A549 (cell line): Measurements from ENCODE around the gene CHURC1. TPM values are rescaled to one million over a fixed set of nuclear protein-coding genes. Genes with fewer than 3 reads are reported as not detected.

Source experiments
- ATAC-seq, 2 experiments: fragments of 200-7000 bp in 1 of 2; fragments of >200 bp in 1 of 2; cut with Nextera tagmentation in 1 of 2; cut with Tn5 transposase in 1 of 2; 3 replicates each; pipeline versions ENCODE4 v1.8.0 to v1.9.1; 2018 to 2020; ENCODE audit warnings: mild to moderate bottlenecking in 1 of 2, moderate library complexity in 1 of 2
- CTCF ChIA-PET: fragments of 300-600 bp; sonication (Branson Sonifier 250); formaldehyde crosslinking; extraction: SDS; loops from one replicate; lab custom pipeline; 2021; ENCODE audit warnings: antibody characterized with exemption, inconsistent platforms; lab: Yijun Ruan, JAX
- POLR2A ChIA-PET: fragments of 350-600 bp; formaldehyde crosslinking; extraction: SDS; loops from one replicate; lab custom pipeline; 2021; ENCODE audit warnings: antibody characterized with exemption, inconsistent platforms; lab: Yijun Ruan, JAX
- DNase-seq, 2 experiments: peaks; one replicate each; pipeline versions ENCODE4 v3.0.0 to v3.0.0-alpha.2; 2011 to 2016; ENCODE audit warnings: low read depth in 1 of 2, low spot score in 1 of 2
- FAIRE-seq: peaks from 2 replicates; lab custom pipeline; 2011; peaks lifted over from hg19 to GRCh38; lab: Jason Lieb, UNC
- H3K27ac ChIP-seq, 2 experiments: fragments of >200 bp; sonication (Bioruptor Twin); formaldehyde crosslinking; 3 replicates each; pipeline ENCODE4 v1.5.1; 2016 to 2017
- H3K4me1 ChIP-seq: fragments of >200 bp; sonication (Bioruptor Twin); formaldehyde crosslinking; 3 replicates; pipeline ENCODE4 v1.6.1; 2016
- H3K4me2 ChIP-seq: fragments of >200 bp; sonication (Bioruptor Twin); formaldehyde crosslinking; 3 replicates; pipeline ENCODE4 v1.6.1; 2016
- H3K4me3 ChIP-seq: fragments of >200 bp; sonication (Bioruptor Twin); formaldehyde crosslinking; 3 replicates; pipeline ENCODE4 v1.5.1; 2016
- H3K9me3 ChIP-seq: fragments of >200 bp; sonication (Bioruptor Twin); formaldehyde crosslinking; 3 replicates; pipeline ENCODE4 v1.6.1; 2016
- CBX8 ChIP-seq: fragments of 200-600 bp; sonication (generic); IDR thresholded peaks from 2 replicates; pipeline ENCODE4 v1.6.1; 2016
- EP300 ChIP-seq, 2 experiments: fragments of >200 bp; sonication (Bioruptor Twin); formaldehyde crosslinking; IDR thresholded peaks; 2 replicates in 1 of 2; 3 replicates in 1 of 2; pipeline ENCODE4 v1.6.1; 2016 to 2017
- FOSL2 ChIP-seq, 2 experiments: fragments of 450-650 bp in 1 of 2; fragments of >200 bp in 1 of 2; sonication (Bioruptor Twin) in 1 of 2; formaldehyde crosslinking; IDR thresholded peaks; 2 replicates each; pipeline versions ENCODE4 v1.5.0 to v1.6.1; 2016 to 2020; ENCODE audit warnings: mild to moderate bottlenecking in 1 of 2, moderate library complexity in 1 of 2
- GATA3 ChIP-seq: IDR thresholded peaks from 2 replicates; pipeline ENCODE4 v1.6.1; 2012; ENCODE audit warnings: borderline replicate concordance
- KDM1A ChIP-seq: fragments of 200-600 bp; sonication (generic); IDR thresholded peaks from 2 replicates; pipeline ENCODE4 v1.6.1; 2016; ENCODE audit warnings: low read depth, mild to moderate bottlenecking
- KDM5A ChIP-seq: fragments of 200-600 bp; sonication (generic); IDR thresholded peaks from 2 replicates; pipeline ENCODE4 v1.6.1; 2016; ENCODE audit warnings: antibody characterized with exemption, mild to moderate bottlenecking
- PHF8 ChIP-seq: fragments of 200-600 bp; sonication (generic); IDR thresholded peaks from 2 replicates; pipeline ENCODE4 v1.6.1; 2016; ENCODE audit warnings: low read depth, mild to moderate bottlenecking, antibody characterized with exemption, moderate library complexity, borderline replicate concordance
- RCOR1 ChIP-seq: fragments of 150-350 bp; IDR thresholded peaks from 2 replicates; pipeline ENCODE4 v1.6.1; 2014; ENCODE audit warnings: antibody characterized with exemption, low read length, low read depth
- SMC3 ChIP-seq: fragments of >200 bp; sonication (Bioruptor Twin); formaldehyde crosslinking; IDR thresholded peaks from 3 replicates; pipeline ENCODE4 v1.6.1; 2018; ENCODE audit warnings: inconsistent platforms
- ZFP36 ChIP-seq: fragments of 450-650 bp; IDR thresholded peaks from 2 replicates; pipeline ENCODE4 v1.6.1; 2014; ENCODE audit warnings: borderline replicate concordance; ENCODE audit not compliant: partially characterized antibody
- WGBS: methylation state at CpG from one replicate; pipeline ENCODE4 v1.1.6; 2017; ENCODE audit errors: missing lambda C conversion rate; 5-methylcytosine and 5-hydroxymethylcytosine counted together
- polyA plus RNA-seq, 4 experiments: library from polyadenylated mRNA; depleted of rRNA in 3 of 4; stranded (reverse); fragments of >200 nt; fragmentation: RNase III in 1 of 4; extraction: RNeasy Plus Mini Kit Qiagen cat#74134 plus additional on column Dnase treatment in 1 of 4; gene quantifications; 2 replicates in 3 of 4; 3 replicates in 1 of 4; pipeline ENCODE4 v1.2.3, GENCODE V29; 2011 to 2017
- TF ChIP-seq, protein P1 (sequence below): IDR thresholded peaks from 2 replicates; pipeline ENCODE4 v1.6.1; 2012; ENCODE audit warnings: low read depth, borderline replicate concordance
- TF ChIP-seq, protein P2 (sequence below): IDR thresholded peaks from 2 replicates; pipeline ENCODE4 v1.6.1; 2012
- TF ChIP-seq, protein P3 (sequence below): fragments of 450-650 bp; IDR thresholded peaks from 2 replicates; pipeline ENCODE4 v1.6.1; 2014; ENCODE audit warnings: antibody characterized with exemption
- TF ChIP-seq, protein P4 (sequence below): fragments of >200 bp; sonication (Bioruptor Twin); formaldehyde crosslinking; IDR thresholded peaks from 3 replicates; pipeline ENCODE4 v1.6.1; 2016
- TF ChIP-seq, protein P5 (sequence below): fragments of 250-450 bp; sonication (Bioruptor Pico); IDR thresholded peaks from 2 replicates; pipeline ENCODE4 v1.5.0; 2020; ENCODE audit warnings: low read depth, mild to moderate bottlenecking, moderate library complexity
- TF ChIP-seq, protein P6 (sequence below): fragments of 150-350 bp; IDR thresholded peaks from 2 replicates; pipeline ENCODE4 v1.6.1; 2014; ENCODE audit warnings: low read depth, mild to moderate bottlenecking, low read length
- TF ChIP-seq, protein P7 (sequence below): IDR thresholded peaks from 2 replicates; pipeline ENCODE4 v1.6.1; 2012

CHURC1 gene
- polyA plus RNA-seq, 2 of the 4 experiments (the other 2 are of a cell fraction), result 151 to 153 TPM

DNA sequence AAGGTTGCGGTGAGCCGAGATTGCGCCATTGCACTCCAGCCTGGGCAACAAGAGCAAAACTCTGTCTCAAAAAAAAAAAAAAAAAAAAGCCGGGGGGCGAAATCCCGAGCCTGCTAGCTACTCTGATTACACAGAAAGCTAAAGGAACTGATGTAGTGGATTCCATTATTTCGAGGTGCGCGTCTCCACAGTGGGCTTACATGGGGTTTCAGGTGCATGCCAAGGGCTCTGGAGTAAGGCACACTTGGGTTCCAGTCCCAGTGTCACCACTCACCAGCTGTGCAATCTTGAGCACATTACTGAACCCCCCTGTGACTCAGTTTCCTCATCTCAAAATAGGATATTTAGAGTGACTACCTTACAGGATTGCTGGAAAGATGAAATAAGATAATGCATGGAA is 59.6 kb downstream of the CHURC1 start:
- H3K4me1 ChIP-seq, result peaks cover 22% of the 10 kb centered on the region; the same call in 2 of the 3 replicates
- POLR2A ChIA-PET, result no interaction called here
- FAIRE-seq, result no peak

DNA sequence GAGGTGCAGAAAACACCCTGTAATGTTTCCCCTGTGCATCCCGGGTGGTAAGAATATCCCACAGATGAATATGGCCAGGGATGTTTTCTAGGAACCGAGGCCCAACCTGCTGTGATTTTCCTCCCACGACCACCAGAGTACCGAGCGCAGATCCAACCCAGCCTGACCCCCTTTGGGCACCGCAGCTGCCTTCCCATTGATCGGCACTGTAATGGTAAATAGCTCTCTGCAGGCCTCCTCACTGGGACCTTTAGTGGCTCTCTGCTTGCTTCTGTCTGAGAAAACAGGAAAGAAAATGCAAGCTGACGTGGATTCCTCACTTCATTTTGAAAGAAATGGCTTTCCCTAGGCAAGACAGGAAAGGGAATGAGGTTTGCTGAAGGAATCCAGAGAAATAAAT is 60.3 kb downstream of the CHURC1 start:
- no peak for ATAC-seq
- DNase-seq, result no peak
- 91% methylated on average over 8 of the region's 8 CpGs for WGBS
- TF ChIP-seq EP300 (IDR thresholded peaks at IDR 0.05), result no peak
- TF ChIP-seq, protein P1, sequence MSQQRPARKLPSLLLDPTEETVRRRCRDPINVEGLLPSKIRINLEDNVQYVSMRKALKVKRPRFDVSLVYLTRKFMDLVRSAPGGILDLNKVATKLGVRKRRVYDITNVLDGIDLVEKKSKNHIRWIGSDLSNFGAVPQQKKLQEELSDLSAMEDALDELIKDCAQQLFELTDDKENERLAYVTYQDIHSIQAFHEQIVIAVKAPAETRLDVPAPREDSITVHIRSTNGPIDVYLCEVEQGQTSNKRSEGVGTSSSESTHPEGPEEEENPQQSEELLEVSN, result no peak
- TF ChIP-seq KDM1A, result no peak
- TF ChIP-seq SMC3, result no peak
- TF ChIP-seq, protein P2, sequence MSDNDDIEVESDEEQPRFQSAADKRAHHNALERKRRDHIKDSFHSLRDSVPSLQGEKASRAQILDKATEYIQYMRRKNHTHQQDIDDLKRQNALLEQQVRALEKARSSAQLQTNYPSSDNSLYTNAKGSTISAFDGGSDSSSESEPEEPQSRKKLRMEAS, result no peak
- TF ChIP-seq, protein P3, sequence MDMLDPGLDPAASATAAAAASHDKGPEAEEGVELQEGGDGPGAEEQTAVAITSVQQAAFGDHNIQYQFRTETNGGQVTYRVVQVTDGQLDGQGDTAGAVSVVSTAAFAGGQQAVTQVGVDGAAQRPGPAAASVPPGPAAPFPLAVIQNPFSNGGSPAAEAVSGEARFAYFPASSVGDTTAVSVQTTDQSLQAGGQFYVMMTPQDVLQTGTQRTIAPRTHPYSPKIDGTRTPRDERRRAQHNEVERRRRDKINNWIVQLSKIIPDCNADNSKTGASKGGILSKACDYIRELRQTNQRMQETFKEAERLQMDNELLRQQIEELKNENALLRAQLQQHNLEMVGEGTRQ, result no peak
- TF ChIP-seq, protein P4, sequence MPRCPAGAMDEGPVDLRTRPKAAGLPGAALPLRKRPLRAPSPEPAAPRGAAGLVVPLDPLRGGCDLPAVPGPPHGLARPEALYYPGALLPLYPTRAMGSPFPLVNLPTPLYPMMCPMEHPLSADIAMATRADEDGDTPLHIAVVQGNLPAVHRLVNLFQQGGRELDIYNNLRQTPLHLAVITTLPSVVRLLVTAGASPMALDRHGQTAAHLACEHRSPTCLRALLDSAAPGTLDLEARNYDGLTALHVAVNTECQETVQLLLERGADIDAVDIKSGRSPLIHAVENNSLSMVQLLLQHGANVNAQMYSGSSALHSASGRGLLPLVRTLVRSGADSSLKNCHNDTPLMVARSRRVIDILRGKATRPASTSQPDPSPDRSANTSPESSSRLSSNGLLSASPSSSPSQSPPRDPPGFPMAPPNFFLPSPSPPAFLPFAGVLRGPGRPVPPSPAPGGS, result no peak
- no peak for TF ChIP-seq PHF8
- TF ChIP-seq CBX8, result no peak
- no peak for TF ChIP-seq ZFP36
- TF ChIP-seq RCOR1, result no peak
- TF ChIP-seq, all 56 proteins: peak for 0
- H3K4me3 ChIP-seq, result no peak overlapping the region
- ChIA-PET POLR2A (interaction anchor here (0.9 kb wide), 1 partner anchor 12 kb away, joined by 5 read pairs; no protein-coding TSS in a partner anchor), CTCF (interaction anchor here (0.7 to 3.4 kb wide), 6 partner anchors 8 to 145 kb away, joined by 4 to 14 read pairs (median 5); partner anchors contain the start of gene FNTB)
- H3K4me1 ChIP-seq, result peaks cover 25% of the 10 kb centered on the region
- FAIRE-seq, result no peak
- no peaks in the 10 kb centered on the region for H3K9me3 ChIP-seq
- no peak overlapping the region for H3K4me2 ChIP-seq
- H3K27ac ChIP-seq, result no peak overlapping the region

More for the DNA sequence above, 59.6 kb downstream of the CHURC1 start:
- Histone ChIP-seq H3K4me2 (no peak overlapping the region), H3K9me3 (no peaks in the 10 kb centered on the region), H3K27ac (no peak overlapping the region), H3K4me3 (no peak overlapping the region)
- ATAC-seq, result no peak
- CTCF ChIA-PET, result interaction anchor here (1.4 to 3.4 kb wide), 3 partner anchors 9 to 14 kb away, joined by 5 to 14 read pairs (median 5); partner anchors contain the start of gene FNTB
- no peak for DNase-seq
- 94% methylated on average over 9 of the region's 9 CpGs for WGBS
- TF ChIP-seq, protein P5, sequence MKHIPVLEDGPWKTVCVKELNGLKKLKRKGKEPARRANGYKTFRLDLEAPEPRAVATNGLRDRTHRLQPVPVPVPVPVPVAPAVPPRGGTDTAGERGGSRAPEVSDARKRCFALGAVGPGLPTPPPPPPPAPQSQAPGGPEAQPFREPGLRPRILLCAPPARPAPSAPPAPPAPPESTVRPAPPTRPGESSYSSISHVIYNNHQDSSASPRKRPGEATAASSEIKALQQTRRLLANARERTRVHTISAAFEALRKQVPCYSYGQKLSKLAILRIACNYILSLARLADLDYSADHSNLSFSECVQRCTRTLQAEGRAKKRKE (CRISPR knock-in tag), result no peak
- TF ChIP-seq EP300 (IDR thresholded peaks at IDR 0.05) (no peak), FOSL2 (IDR thresholded peaks at IDR 0.05) (no peak), FOSL2 (CRISPR knock-in tag; IDR thresholded peaks at IDR 0.05) (no peak), GATA3 (no peak), KDM5A (no peak), CBX8 (no peak)
- TF ChIP-seq, protein P6, sequence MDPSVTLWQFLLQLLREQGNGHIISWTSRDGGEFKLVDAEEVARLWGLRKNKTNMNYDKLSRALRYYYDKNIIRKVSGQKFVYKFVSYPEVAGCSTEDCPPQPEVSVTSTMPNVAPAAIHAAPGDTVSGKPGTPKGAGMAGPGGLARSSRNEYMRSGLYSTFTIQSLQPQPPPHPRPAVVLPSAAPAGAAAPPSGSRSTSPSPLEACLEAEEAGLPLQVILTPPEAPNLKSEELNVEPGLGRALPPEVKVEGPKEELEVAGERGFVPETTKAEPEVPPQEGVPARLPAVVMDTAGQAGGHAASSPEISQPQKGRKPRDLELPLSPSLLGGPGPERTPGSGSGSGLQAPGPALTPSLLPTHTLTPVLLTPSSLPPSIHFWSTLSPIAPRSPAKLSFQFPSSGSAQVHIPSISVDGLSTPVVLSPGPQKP, result no peak
- TF ChIP-seq, protein P7, sequence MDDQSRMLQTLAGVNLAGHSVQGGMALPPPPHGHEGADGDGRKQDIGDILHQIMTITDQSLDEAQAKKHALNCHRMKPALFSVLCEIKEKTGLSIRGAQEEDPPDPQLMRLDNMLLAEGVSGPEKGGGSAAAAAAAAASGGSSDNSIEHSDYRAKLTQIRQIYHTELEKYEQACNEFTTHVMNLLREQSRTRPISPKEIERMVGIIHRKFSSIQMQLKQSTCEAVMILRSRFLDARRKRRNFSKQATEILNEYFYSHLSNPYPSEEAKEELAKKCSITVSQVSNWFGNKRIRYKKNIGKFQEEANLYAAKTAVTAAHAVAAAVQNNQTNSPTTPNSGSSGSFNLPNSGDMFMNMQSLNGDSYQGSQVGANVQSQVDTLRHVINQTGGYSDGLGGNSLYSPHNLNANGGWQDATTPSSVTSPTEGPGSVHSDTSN, result no peak
- TF ChIP-seq, protein P4, result no peak
